ENCODE results near the gene NKD1. TPM values are rescaled to one million over a fixed set of nuclear protein-coding genes. Genes with fewer than 3 reads are reported as not detected.

NKD1 gene
- total RNA-seq, 1 donor from 2014 or later: 1.5 TPM

GRCh38 chr16:50640391-50640790 is 92.2 kb downstream of the NKD1 start:
- intact Hi-C loops (cut with micrococcal nuclease): no loop called here

- intact Hi-C loops (cut with micrococcal nuclease): no loop called here
Observed at GRCh38 chr16:50640919-50641817, 93.0 kb downstream of the NKD1 start.

GRCh38 chr16:50641818-50642187 is 93.6 kb downstream of the NKD1 start:
- intact Hi-C loops (cut with micrococcal nuclease): no loop called here

GRCh38 chr16:50642349-50642748 is 94.2 kb downstream of the NKD1 start:
- intact Hi-C loops (cut with micrococcal nuclease): no loop called here

GRCh38 chr16:50643192-50643591 is 95.0 kb downstream of the NKD1 start:
- intact Hi-C loops (cut with micrococcal nuclease): no loop called here

- intact Hi-C loops (cut with micrococcal nuclease): no loop called here
Observed at GRCh38 chr16:50644245-50644644, 96.0 kb downstream of the NKD1 start.

GRCh38 chr16:50644729-50645128 is 96.5 kb downstream of the NKD1 start:
- intact Hi-C loops (cut with micrococcal nuclease): no loop called here

GRCh38 chr16:50645563-50646220 is 97.5 kb downstream of the NKD1 start:
- intact Hi-C loops (cut with micrococcal nuclease): no loop called here

GRCh38 chr16:50646345-50646744 is 98.1 kb downstream of the NKD1 start:
- intact Hi-C loops (cut with micrococcal nuclease): no loop called here

GRCh38 chr16:50651835-50652438 is 103.7 kb downstream of the NKD1 start:
- intact Hi-C loops (cut with micrococcal nuclease): no loop called here

- intact Hi-C loops (cut with micrococcal nuclease): no loop called here
Observed at GRCh38 chr16:50652836-50653425, 104.7 kb downstream of the NKD1 start.

GRCh38 chr16:50653633-50654519 is 105.7 kb downstream of the NKD1 start:
- intact Hi-C loops (cut with micrococcal nuclease): no loop called here

- intact Hi-C loops (cut with micrococcal nuclease): no loop called here
Observed at GRCh38 chr16:50655558-50656055, 107.4 kb downstream of the NKD1 start.

- intact Hi-C loops (cut with micrococcal nuclease): no loop called here
Observed at GRCh38 chr16:50657241-50657640, 109.0 kb downstream of the NKD1 start.

- intact Hi-C loops (cut with micrococcal nuclease): no loop called here
Observed at GRCh38 chr16:50659806-50660205, 111.6 kb downstream of the NKD1 start.

- intact Hi-C loops (cut with micrococcal nuclease): no loop called here
Observed at GRCh38 chr16:50662306-50662940, 114.2 kb downstream of the NKD1 start.

- intact Hi-C loops (cut with micrococcal nuclease): loop anchor here (2.0 kb wide), 1 partner anchor 75 kb away; no protein-coding TSS in a partner anchor
Observed at GRCh38 chr16:50664270-50664669, 116.1 kb downstream of the NKD1 start.

GRCh38 chr16:50665128-50665878 is 117.1 kb downstream of the NKD1 start:
- intact Hi-C loops (cut with micrococcal nuclease): loop anchor here (1.0 to 5.0 kb wide), 9 partner anchors 77 to 640 kb away; partner anchors contain the start of genes ADCY7 and CNEP1R1

Measured in T-helper 1 cell treated with Interleukin-12 subunit alpha and Interleukin-12 subunit beta and Interleukin-4 antibody, amounts not matched to agents 30 ng/mL and 1 ng/mL, for 36 hours (primary cell).